SU-DHL-6 (cell line): Measurements from ENCODE around the gene SMTNL1.

Experiments used
- EZH2phosphoT487 ChIP-seq: fragments of 200-600 bp; sonication (generic), shearing (Covaris generic); conservative IDR thresholded peaks from 2 replicates; pipeline ENCODE4 v1.6.1; 2018; ENCODE audit warnings: mild to moderate bottlenecking, antibody characterized with exemption, low read length, moderate library complexity, mixed read lengths
- TF ChIP-seq, protein P1 (sequence below): fragments of 200-600 bp; sonication (generic); IDR thresholded peaks from one replicate; pipeline ENCODE4 v1.5.1; 2017; ENCODE audit warnings: antibody characterized with exemption, mild to moderate bottlenecking, low read length, moderate library complexity; ENCODE audit not compliant: insufficient read depth, poor library complexity, severe bottlenecking

DNA sequence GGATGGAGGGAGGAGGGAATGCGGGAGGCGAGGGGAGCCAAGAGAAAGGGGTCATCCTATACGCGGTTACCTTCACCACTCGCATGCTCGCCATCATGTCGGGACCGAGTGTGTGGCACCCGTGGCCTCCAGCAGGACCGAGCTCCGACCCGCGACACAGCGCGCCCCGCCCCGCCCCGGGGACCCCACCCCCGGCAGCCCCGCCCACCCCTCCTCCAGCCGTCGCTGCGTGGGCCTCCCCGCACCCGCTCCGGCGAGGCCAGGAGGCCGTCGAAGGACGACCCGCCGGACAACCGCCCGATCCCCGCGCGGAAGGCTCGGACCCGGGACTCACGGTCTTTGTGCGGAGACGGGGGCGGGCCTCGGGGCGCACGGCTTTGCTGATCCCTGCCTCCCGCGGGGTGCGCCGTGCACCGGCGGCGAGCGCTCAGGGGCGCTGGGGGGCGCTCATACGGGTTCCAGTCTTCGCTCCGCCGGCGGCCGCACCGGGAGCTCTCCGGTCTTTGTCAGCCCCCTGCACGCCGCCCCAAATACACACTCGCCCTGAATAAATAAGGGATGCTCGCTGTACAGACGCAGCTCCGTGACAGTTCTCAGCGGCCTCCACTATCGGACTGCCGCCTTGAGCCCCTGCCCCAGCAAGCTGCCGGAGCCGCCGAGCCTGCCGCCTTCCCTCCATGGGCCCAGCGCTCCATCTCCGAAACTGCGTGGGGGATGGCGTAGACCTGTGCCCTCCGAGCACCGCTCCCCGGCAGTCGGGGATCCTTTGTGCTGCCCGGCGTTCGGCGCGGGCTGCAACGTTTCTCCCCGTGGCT lies 30.3 kb downstream of the SMTNL1 start, which contains the start of gene UBE2L6:
- TF ChIP-seq, protein P1, sequence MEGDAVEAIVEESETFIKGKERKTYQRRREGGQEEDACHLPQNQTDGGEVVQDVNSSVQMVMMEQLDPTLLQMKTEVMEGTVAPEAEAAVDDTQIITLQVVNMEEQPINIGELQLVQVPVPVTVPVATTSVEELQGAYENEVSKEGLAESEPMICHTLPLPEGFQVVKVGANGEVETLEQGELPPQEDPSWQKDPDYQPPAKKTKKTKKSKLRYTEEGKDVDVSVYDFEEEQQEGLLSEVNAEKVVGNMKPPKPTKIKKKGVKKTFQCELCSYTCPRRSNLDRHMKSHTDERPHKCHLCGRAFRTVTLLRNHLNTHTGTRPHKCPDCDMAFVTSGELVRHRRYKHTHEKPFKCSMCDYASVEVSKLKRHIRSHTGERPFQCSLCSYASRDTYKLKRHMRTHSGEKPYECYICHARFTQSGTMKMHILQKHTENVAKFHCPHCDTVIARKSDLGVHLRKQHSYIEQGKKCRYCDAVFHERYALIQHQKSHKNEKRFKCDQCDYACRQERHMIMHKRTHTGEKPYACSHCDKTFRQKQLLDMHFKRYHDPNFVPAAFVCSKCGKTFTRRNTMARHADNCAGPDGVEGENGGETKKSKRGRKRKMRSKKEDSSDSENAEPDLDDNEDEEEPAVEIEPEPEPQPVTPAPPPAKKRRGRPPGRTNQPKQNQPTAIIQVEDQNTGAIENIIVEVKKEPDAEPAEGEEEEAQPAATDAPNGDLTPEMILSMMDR = peak; percentile 97
- no peak for TF ChIP-seq EZH2phosphoT487
